ENCODE measurements around the gene PCBP3. TPM values are rescaled to one million over a fixed set of nuclear protein-coding genes. Genes with fewer than 3 reads are reported as not detected.
A peak's percentile ranks its signal among the peaks of the same experiment; 100 is the strongest.

The PCBP3 gene
- total RNA-seq, 1 donor from 2014 or later = 3.8 TPM

- Histone ChIP-seq H3K27ac (no peak overlapping the region), H3K4me1 (no peaks in the 10 kb centered on the region), H3K4me3 (no peak overlapping the region), H3K36me3 (no peaks in the 10 kb centered on the region), H3K27me3 (no peaks in the 10 kb centered on the region), H3K9me3 (no peaks in the 10 kb centered on the region)
- intact Hi-C loops (cut with DNase I) = no loop called here
- no peak for TF ChIP-seq CTCF (IDR thresholded peaks at IDR 0.05)
- no peak for ATAC-seq
- DNase-seq = no peak
These were observed 152.5 kb downstream of the PCBP3 start for GRCh38 chr21:45796003-45796402.

DNA sequence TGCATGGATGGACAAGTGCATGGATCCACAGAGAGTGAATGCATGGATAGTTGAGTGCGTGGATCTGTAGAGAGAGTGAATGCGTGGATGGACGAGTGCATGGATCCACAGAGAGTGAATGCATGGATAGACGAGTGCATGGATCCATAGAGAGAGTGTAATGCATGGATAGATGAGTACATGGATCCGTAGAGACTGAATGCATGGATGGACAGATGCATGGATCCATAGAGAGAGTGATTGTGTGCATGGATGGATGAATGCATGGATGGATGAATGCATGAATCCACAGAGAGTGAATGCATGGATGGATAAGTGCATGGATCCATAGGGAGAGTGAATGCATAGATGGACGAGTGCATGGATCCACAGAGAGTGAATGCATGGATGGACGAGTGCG, 153.8 kb downstream of the PCBP3 start:
- Histone ChIP-seq H3K27ac (no peak overlapping the region), H3K4me3 (no peak overlapping the region), H3K36me3 (no peaks in the 10 kb centered on the region), H3K27me3 (no peaks in the 10 kb centered on the region), H3K9me3 (no peaks in the 10 kb centered on the region), H3K4me1 (no peaks in the 10 kb centered on the region)
- no peak for DNase-seq
- peak; percentile 38 for ATAC-seq
- TF ChIP-seq CTCF (IDR thresholded peaks at IDR 0.05) = no peak
- intact Hi-C loops (cut with DNase I) = no loop called here

GRCh38 chr21:45799765-45800338, 156.3 kb downstream of the PCBP3 start:
- DNase-seq (no peak), ATAC-seq (no peak)
- Histone ChIP-seq H3K27ac (no peak overlapping the region), H3K9me3 (no peaks in the 10 kb centered on the region), H3K27me3 (no peaks in the 10 kb centered on the region), H3K4me1 (no peaks in the 10 kb centered on the region), H3K36me3 (no peaks in the 10 kb centered on the region), H3K4me3 (no peak overlapping the region)
- intact Hi-C loops (cut with DNase I) = no loop called here
- TF ChIP-seq CTCF (IDR thresholded peaks at IDR 0.05) = no peak

DNA sequence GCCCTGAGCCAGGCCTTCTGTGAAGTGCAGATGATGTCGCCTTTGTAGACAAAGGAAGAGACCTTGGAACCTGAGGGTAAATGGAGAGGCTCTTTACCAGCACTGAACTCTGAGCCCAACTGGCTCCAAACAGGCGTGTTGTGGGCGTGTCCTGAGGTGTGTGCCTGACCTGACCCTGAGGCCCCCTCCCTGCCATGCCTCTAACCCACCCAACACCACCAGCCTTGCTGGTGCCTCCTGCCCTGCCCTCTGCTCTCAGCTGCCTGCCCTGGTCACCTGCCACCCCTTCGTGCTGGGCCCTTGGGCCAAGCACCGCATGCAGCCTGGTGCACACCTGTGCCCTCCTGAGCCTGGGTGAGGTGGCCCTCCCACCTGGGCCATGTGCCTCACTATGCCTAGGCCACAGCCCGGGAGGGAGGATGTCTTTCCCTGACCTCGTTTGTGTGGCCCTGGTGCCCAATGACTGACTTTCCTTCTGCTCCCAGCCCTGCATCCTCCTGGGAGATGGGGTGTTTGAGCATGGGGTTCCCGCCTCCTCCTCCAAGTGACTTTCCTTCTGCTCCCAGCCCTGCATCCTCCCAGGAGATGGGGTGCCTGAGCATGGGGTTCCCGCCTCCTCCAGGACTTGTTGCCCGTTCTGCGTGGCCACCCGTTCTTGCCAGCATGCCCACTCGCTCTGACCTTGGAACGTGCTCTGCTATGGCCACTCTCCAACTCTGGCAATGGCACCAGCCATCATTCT, 157.0 kb downstream of the PCBP3 start:
- ATAC-seq (peak; percentile 9), DNase-seq (no peak)
- no peaks in the 10 kb centered on the region for H3K36me3 ChIP-seq
- no peak overlapping the region for H3K4me3 ChIP-seq
- no peaks in the 10 kb centered on the region for H3K4me1 ChIP-seq
- TF ChIP-seq CTCF (IDR thresholded peaks at IDR 0.05) = no peak
- intact Hi-C loops (cut with DNase I) = no loop called here
- H3K27ac ChIP-seq = no peak overlapping the region
- H3K9me3 ChIP-seq = no peaks in the 10 kb centered on the region
- H3K27me3 ChIP-seq = no peaks in the 10 kb centered on the region

DNA sequence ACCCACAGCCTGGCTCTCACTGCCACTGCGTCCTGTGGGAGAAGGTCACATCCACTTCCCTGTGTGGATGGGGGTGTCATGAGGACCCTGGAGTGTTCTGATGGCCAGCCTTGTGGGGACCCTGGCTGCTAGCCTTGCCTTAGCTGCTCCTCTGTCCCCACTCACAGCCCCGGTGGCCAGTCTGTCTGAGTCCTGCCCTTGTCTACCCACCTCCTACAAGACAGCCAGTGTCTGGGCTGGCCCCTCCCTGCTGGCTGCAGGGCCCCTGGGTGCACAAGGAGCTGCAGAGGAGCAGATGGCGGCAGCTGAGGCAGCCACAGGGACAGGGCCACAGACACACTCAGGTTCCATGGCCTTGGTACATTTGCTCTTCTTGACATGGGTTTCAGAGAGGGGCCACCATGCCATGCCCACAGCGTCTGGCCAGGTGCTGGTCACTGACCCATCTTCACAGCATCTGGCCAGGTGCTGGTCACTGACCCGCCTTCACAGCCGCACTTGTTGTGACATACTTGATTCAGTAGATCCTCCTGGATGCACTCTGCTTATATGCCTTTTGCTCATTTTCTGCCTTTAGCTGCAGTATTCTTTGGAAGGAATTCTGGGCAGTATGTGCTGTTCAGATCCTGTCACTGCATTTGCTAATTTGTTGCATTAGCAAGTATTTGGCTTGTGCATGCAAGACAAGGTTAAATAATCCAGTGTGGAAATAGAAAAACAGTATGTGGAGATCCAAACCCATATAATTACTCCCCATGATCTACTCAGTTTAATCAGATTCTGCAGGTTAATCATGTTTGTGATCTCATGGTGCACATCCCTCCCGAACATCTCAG, 157.8 kb downstream of the PCBP3 start:
- intact Hi-C loops (cut with DNase I) = no loop called here
- DNase-seq = no peak
- Histone ChIP-seq H3K36me3 (no peaks in the 10 kb centered on the region), H3K4me1 (no peaks in the 10 kb centered on the region), H3K27me3 (no peaks in the 10 kb centered on the region), H3K27ac (no peak overlapping the region), H3K4me3 (no peak overlapping the region), H3K9me3 (no peaks in the 10 kb centered on the region)
- ATAC-seq = no peak
- no peak for TF ChIP-seq CTCF (IDR thresholded peaks at IDR 0.05)
